HEK293 (cell line): ENCODE measurements around the gene PRDM7.

Experiments
- CTCF ChIA-PET: fragments of 350-600 bp; formaldehyde crosslinking; extraction: SDS; loops from one replicate; lab custom pipeline; 2021; ENCODE audit warnings: antibody characterized with exemption; lab: Yijun Ruan, JAX
- POLR2A ChIA-PET: fragments of 300-600 bp; formaldehyde crosslinking; extraction: SDS; loops from one replicate; lab custom pipeline; 2020; ENCODE audit warnings: antibody characterized with exemption, inconsistent platforms; lab: Yijun Ruan, JAX
- H3K27ac ChIP-seq: fragments of 200-500 bp; sonication (Bioruptor generic); 2 replicates; pipeline ENCODE4 v1.5.1; 2014; ENCODE audit warnings: low read depth, low read length, control low read depth, inconsistent platforms; ENCODE audit errors: extremely low read depth
- H3K36me3 ChIP-seq, 2 experiments: fragments of 200-500 bp in 1 of 2; sonication (Bioruptor generic) in 1 of 2; 1 replicate in 1 of 2; 2 replicates in 1 of 2; pipeline ENCODE4 v1.5.1; 2014 to 2017; ENCODE audit warnings: inconsistent platforms in 2 of 2, low read length in 2 of 2; ENCODE audit not compliant: control insufficient read depth in 2 of 2, insufficient read depth in 1 of 2
- H3K4me1 ChIP-seq: fragments of 200-500 bp; sonication (Bioruptor generic); 2 replicates; pipeline ENCODE4 v1.5.1; 2014; ENCODE audit warnings: mild to moderate bottlenecking, low read length, inconsistent platforms; ENCODE audit not compliant: control insufficient read depth, insufficient read depth
- H3K4me3 ChIP-seq: 2 replicates; pipeline ENCODE4 v1.5.1; 2011; ENCODE audit warnings: low read depth, mild to moderate bottlenecking, control low read depth, low read length, moderate library complexity
- H3K9me3 ChIP-seq: fragments of 200-500 bp; sonication (Bioruptor generic); 2 replicates; pipeline ENCODE4 v1.5.1; 2014; ENCODE audit warnings: low read depth, low read length, inconsistent platforms; ENCODE audit not compliant: control insufficient read depth, insufficient read depth
- BCL11A ChIP-seq: fragments of 450-650 bp; formaldehyde crosslinking; IDR thresholded peaks from 2 replicates; pipeline ENCODE4 v1.5.1; 2016; ENCODE audit warnings: low read depth, missing biosample characterization, missing genetic modification characterization
- GLIS1 ChIP-seq: fragments of 450-650 bp; formaldehyde crosslinking; IDR thresholded peaks from 2 replicates; pipeline ENCODE4 v1.5.1; 2016; ENCODE audit warnings: missing biosample characterization, missing genetic modification characterization
- KLF8 ChIP-seq: fragments of 450-650 bp; formaldehyde crosslinking; IDR thresholded peaks from 2 replicates; pipeline ENCODE4 v1.5.1; 2016; ENCODE audit warnings: missing biosample characterization, missing genetic modification characterization
- PATZ1 ChIP-seq: fragments of 450-650 bp; formaldehyde crosslinking; IDR thresholded peaks from 2 replicates; pipeline ENCODE4 v1.5.1; 2016; ENCODE audit warnings: missing biosample characterization, missing genetic modification characterization
- PRDM6 ChIP-seq: fragments of 450-650 bp; formaldehyde crosslinking; IDR thresholded peaks from 2 replicates; pipeline ENCODE4 v1.5.1; 2017; ENCODE audit warnings: missing biosample characterization, missing genetic modification characterization
- SP2 ChIP-seq: fragments of 450-650 bp; formaldehyde crosslinking; IDR thresholded peaks from 2 replicates; pipeline ENCODE4 v1.5.1; 2016; ENCODE audit warnings: missing biosample characterization, missing genetic modification characterization
- ZBTB1 ChIP-seq: fragments of 450-650 bp; formaldehyde crosslinking; IDR thresholded peaks from 2 replicates; pipeline ENCODE4 v1.5.1; 2016; ENCODE audit warnings: missing biosample characterization, missing genetic modification characterization
- ZBTB44 ChIP-seq: fragments of 450-650 bp; IDR thresholded peaks from 2 replicates; pipeline ENCODE4 v1.5.1; 2018; ENCODE audit warnings: missing biosample characterization, mild to moderate bottlenecking, missing genetic modification characterization
- ZNF18 ChIP-seq: fragments of 450-650 bp; formaldehyde crosslinking; IDR thresholded peaks from 2 replicates; pipeline ENCODE4 v1.5.1; 2016; ENCODE audit warnings: missing biosample characterization, missing genetic modification characterization
- ZNF221 ChIP-seq: fragments of 450-650 bp; formaldehyde crosslinking; IDR thresholded peaks from 2 replicates; pipeline ENCODE4 v1.5.1; 2017; ENCODE audit warnings: missing biosample characterization, missing genetic modification characterization, borderline replicate concordance
- ZNF341 ChIP-seq: fragments of 450-650 bp; formaldehyde crosslinking; IDR thresholded peaks from 2 replicates; pipeline ENCODE4; 2016; ENCODE audit warnings: low read depth, missing biosample characterization, missing genetic modification characterization
- ZNF391 ChIP-seq: fragments of 450-650 bp; formaldehyde crosslinking; IDR thresholded peaks from 2 replicates; pipeline ENCODE4 v1.5.1; 2016; ENCODE audit warnings: low read depth, missing biosample characterization, missing genetic modification characterization, borderline replicate concordance
- ZNF416 ChIP-seq: fragments of 450-650 bp; formaldehyde crosslinking; IDR thresholded peaks from 2 replicates; pipeline ENCODE4 v1.5.1; 2016; ENCODE audit warnings: missing biosample characterization, missing genetic modification characterization
- ZNF510 ChIP-seq: fragments of 450-650 bp; formaldehyde crosslinking; IDR thresholded peaks from 2 replicates; pipeline ENCODE4 v1.5.1; 2018; ENCODE audit warnings: mild to moderate bottlenecking, missing genetic modification characterization, missing biosample characterization; ENCODE audit not compliant: insufficient replicate concordance
- ZNF518A ChIP-seq: fragments of 450-650 bp; formaldehyde crosslinking; conservative IDR thresholded peaks from 2 replicates; pipeline ENCODE4 v1.5.1; 2016; ENCODE audit warnings: low read depth, missing biosample characterization, missing genetic modification characterization
- ZNF548 ChIP-seq: fragments of 450-650 bp; formaldehyde crosslinking; IDR thresholded peaks from 2 replicates; pipeline ENCODE4 v1.5.1; 2016; ENCODE audit warnings: missing biosample characterization, missing genetic modification characterization
- ZNF561 ChIP-seq: fragments of 450-650 bp; IDR thresholded peaks from 2 replicates; pipeline ENCODE4 v1.5.1; 2018; ENCODE audit warnings: missing biosample characterization, missing genetic modification characterization, borderline replicate concordance
- ZNF629 ChIP-seq: fragments of 450-650 bp; formaldehyde crosslinking; IDR thresholded peaks from 2 replicates; pipeline ENCODE4 v1.5.1; 2017; ENCODE audit warnings: missing biosample characterization, missing genetic modification characterization
- ZNF670 ChIP-seq: fragments of 450-650 bp; formaldehyde crosslinking; IDR thresholded peaks from 2 replicates; pipeline ENCODE4 v1.5.1; 2016; ENCODE audit warnings: missing biosample characterization, missing genetic modification characterization, low read depth

Gene PRDM7

GRCh38 chr16:90032674-90033331 is 44.3 kb downstream of the PRDM7 start:
- ChIA-PET POLR2A (interaction anchor here (1.0 kb wide), 1 partner anchor 11 kb away, joined by 3 read pairs; no protein-coding TSS in a partner anchor), CTCF (interaction anchor here (0.6 kb wide), 1 partner anchor 11 kb away, joined by 3 read pairs; no protein-coding TSS in a partner anchor)
- H3K4me1 ChIP-seq = no peaks in the 10 kb centered on the region
- H3K36me3 ChIP-seq = peaks cover 4 to 82% of the 10 kb centered on the region in 2 experiments; a peak in 2 of 3 replicates
- H3K4me3 ChIP-seq = no peak overlapping the region
- TF ChIP-seq ZNF561 = no peak
- no peak for TF ChIP-seq PATZ1 (tag by site-specific recombination)
- no peak for TF ChIP-seq ZNF341
- no peak for TF ChIP-seq ZNF221
- TF ChIP-seq ZNF518A (tag by site-specific recombination) = no peak
- TF ChIP-seq ZNF548 = no peak
- no peak for TF ChIP-seq GLIS1 (tag by site-specific recombination)
- TF ChIP-seq ZNF416 (tag by site-specific recombination) = no peak
- no peak for TF ChIP-seq ZNF629 (tag by site-specific recombination)
- no peak for TF ChIP-seq ZBTB44 (tag by site-specific recombination)
- no peak for TF ChIP-seq ZBTB1 (tag by site-specific recombination)
- TF ChIP-seq SP2 (tag by site-specific recombination) = no peak
- H3K9me3 ChIP-seq = no peaks in the 10 kb centered on the region
- no peak overlapping the region for H3K27ac ChIP-seq

- ChIA-PET POLR2A (no interaction called here), CTCF (no interaction called here)
- no peak overlapping the region for H3K27ac ChIP-seq
- H3K36me3 ChIP-seq = peaks cover 4 to 81% of the 10 kb centered on the region in 2 experiments; a peak in 2 of 3 replicates
- H3K9me3 ChIP-seq = no peaks in the 10 kb centered on the region
- no peaks in the 10 kb centered on the region for H3K4me1 ChIP-seq
- no peak overlapping the region for H3K4me3 ChIP-seq
- TF ChIP-seq BCL11A (tag by site-specific recombination) (no peak), KLF8 (peak; percentile 36; the same call in 1 of the 2 replicates), ZNF18 (tag by site-specific recombination) (no peak), PRDM6 (tag by site-specific recombination) (no peak), ZNF391 (tag by site-specific recombination) (0 out of 2 replicates have a peak, but pooled peaks have one; percentile 29), ZNF510 (tag by site-specific recombination) (no peak), ZNF670 (no peak)
Observed at GRCh38 chr16:90031931-90032673, 45.0 kb downstream of the PRDM7 start.
